K562 (cell line): ENCODE data around the gene FAM199X. TPM values are rescaled to one million over a fixed set of nuclear protein-coding genes. Genes with fewer than 3 reads are reported as not detected.
A peak's percentile ranks its signal among the peaks of the same experiment; 100 is the strongest.

Source experiments
- CBX5 ChIP-seq: IDR thresholded peaks from 2 replicates; pipeline ENCODE4 v1.6.1; 2014; ENCODE audit warnings: low read depth, borderline replicate concordance
- CHD2 ChIP-seq: IDR thresholded peaks from 2 replicates; pipeline ENCODE4 v1.6.1; 2011; ENCODE audit warnings: low read depth, low read length
- CSDE1 ChIP-seq, 2 experiments: fragments of 450-650 bp; IDR thresholded peaks; 2 replicates each; pipeline ENCODE4 v1.6.1; 2016; ENCODE audit warnings: mild to moderate bottlenecking in 1 of 2
- E2F3 ChIP-seq: fragments of 250-450 bp; sonication (Bioruptor Pico); IDR thresholded peaks from 2 replicates; pipeline ENCODE4 v1.4.0; 2020; ENCODE audit warnings: mild to moderate bottlenecking
- ETV1 ChIP-seq: fragments of 450-650 bp; conservative IDR thresholded peaks from 2 replicates; pipeline ENCODE4 v1.6.1; 2016; ENCODE audit warnings: missing genetic modification characterization, control low read depth, low read depth, missing compliant biosample characterization
- HBP1 ChIP-seq: fragments of 450-650 bp; formaldehyde crosslinking; IDR thresholded peaks from 2 replicates; pipeline ENCODE4 v1.4.0; 2022; ENCODE audit warnings: missing genetic modification characterization
- NCOR1 ChIP-seq: fragments of 450-650 bp; IDR thresholded peaks from 2 replicates; pipeline ENCODE4 v1.6.1; 2016; ENCODE audit warnings: mild to moderate bottlenecking, moderate library complexity
- PCBP1 ChIP-seq: fragments of 200-400 bp; formaldehyde crosslinking; IDR thresholded peaks from 2 replicates; pipeline ENCODE4 v1.6.1; 2018; ENCODE audit warnings: mild to moderate bottlenecking, low read depth, low read length; ENCODE audit not compliant: poor library complexity, severe bottlenecking
- POLR2H ChIP-seq: IDR thresholded peaks from 2 replicates; pipeline ENCODE4 v1.6.1; 2016; ENCODE audit warnings: missing genetic modification characterization, low read depth, mild to moderate bottlenecking, control low read depth, missing compliant biosample characterization, moderate library complexity
- SMARCA5 ChIP-seq: fragments of 450-650 bp; IDR thresholded peaks from 2 replicates; pipeline ENCODE4 v1.6.1; 2016
- SNIP1 ChIP-seq: fragments of 450-650 bp; IDR thresholded peaks from 2 replicates; pipeline ENCODE4 v1.7.1; 2017; ENCODE audit warnings: low read depth, mild to moderate bottlenecking
- ZNF12 ChIP-seq: sonication (generic); formaldehyde crosslinking; IDR thresholded peaks from 2 replicates; pipeline ENCODE4 v1.4.0; 2020; ENCODE audit warnings: mild to moderate bottlenecking, missing genetic modification reagents
- polyA plus RNA-seq, 8 experiments: library from polyadenylated mRNA; depleted of rRNA in 4 of 8; stranded (reverse) in 5 of 8; unstranded in 3 of 8; fragments of >200 nt; fragmentation: Nextera tagmentation in 2 of 8; fragmentation: Illumina TruSeq in 1 of 8; extraction: Ambion mirVana in 2 of 8; extraction: Trizol in 1 of 8; gene quantifications; 2 replicates each; pipeline versions ENCODE4 v1.2.1 to v1.2.3, GENCODE V29; 2011 to 2014; ENCODE audit warnings: inconsistent platforms in 1 of 8, missing spikeins in 1 of 8
- total RNA-seq, 7 experiments: library from RNA; depleted of rRNA in 6 of 7; stranded (reverse); fragments of >200 nt in 6 of 7; fragmentation: Illumina TruSeq in 2 of 7; extraction: Trizol in 2 of 7; gene quantifications; 2 replicates each; pipeline versions ENCODE4 v1.2.1 to v1.2.3, GENCODE V29; 2011 to 2021; ENCODE audit warnings: low replicate concordance in 1 of 7
- TF ChIP-seq, protein P1 (sequence below): fragments of 250-450 bp; sonication (Bioruptor Pico); IDR thresholded peaks from 2 replicates; pipeline ENCODE4 v1.5.0; 2022; ENCODE audit warnings: mild to moderate bottlenecking
- TF ChIP-seq, protein P2 (sequence below): fragments of 450-650 bp; IDR thresholded peaks from 2 replicates; pipeline ENCODE4 v1.6.1; 2017; ENCODE audit warnings: mild to moderate bottlenecking, moderate library complexity
- TF ChIP-seq, protein P3 (sequence below), 2 experiments: fragments of 250-450 bp in 1 of 2; fragments of 450-650 bp in 1 of 2; sonication (Bioruptor Pico) in 1 of 2; IDR thresholded peaks; 2 replicates each; pipeline versions ENCODE4 v1.6.1 to v1.8.0; 2016 to 2021; ENCODE audit warnings: mild to moderate bottlenecking in 2 of 2, moderate library complexity in 2 of 2, missing compliant biosample characterization in 1 of 2, missing genetic modification characterization in 1 of 2
- TF ChIP-seq, protein P4 (sequence below): fragments of 450-650 bp; IDR thresholded peaks from 2 replicates; pipeline ENCODE4 v1.6.1; 2016
- TF ChIP-seq, protein P5 (sequence below): IDR thresholded peaks from 2 replicates; pipeline ENCODE4 v1.6.1; 2011; ENCODE audit warnings: borderline replicate concordance, low read depth, mild to moderate bottlenecking, moderate library complexity, low read length; ENCODE audit not compliant: insufficient read depth, poor library complexity, severe bottlenecking

FAM199X gene
- total and polyA plus RNA-seq, 9 of the 15 experiments (the other 6 are each of a cell fraction or from before 2014, with no cell fraction given): 4.6 to 22.2 (median 13.7) TPM

DNA sequence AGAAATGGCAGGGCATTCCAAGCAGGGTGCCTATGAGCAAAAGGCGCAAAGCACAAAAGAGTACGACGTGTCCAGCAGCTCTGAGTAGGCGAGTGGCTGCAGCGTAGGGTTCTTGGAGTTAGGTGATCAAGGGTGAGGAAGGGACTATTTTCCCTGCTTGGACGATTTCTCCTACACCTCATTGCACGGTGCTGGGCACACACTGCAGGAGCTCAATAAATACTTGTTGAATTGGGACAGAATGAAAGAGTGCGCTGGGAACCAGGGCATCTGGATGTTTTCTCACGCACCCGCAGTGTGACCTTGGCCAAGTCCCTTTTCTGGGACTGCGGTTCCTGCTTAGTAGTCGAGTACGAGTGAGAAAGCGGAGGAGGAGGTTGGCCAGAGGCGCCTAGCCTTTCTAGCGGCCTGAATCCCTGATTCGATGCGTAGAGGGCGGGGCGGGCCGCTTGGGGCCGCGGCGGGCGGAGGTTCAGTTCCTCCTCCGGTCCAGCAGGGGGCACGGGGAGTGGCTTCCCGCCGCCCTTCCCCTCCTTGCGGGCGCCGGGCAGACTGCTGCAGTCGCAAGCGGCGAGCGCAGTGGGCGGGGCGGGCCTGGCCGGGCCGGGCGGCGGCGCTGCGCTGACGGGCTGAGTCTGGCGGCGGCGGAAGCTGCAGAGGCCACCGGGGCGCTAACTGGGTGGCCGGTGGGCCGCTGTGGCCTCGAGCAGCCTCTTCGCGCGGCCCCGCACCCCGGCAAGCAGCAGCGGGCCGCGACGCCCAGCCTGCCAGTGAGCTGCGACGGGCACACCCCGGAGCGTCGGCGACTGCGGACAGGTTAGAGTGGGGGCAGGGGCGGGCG lies at the start of gene FAM199X (continued):
- TF ChIP-seq HBP1 (no peak), ZNF12 (CRISPR knock-in tag) (no peak), E2F3 (CRISPR knock-in tag) (no peak), CBX5 (no peak), SNIP1 (no peak), CSDE1 (IDR thresholded peaks at IDR 0.05) (peak in 1 of 2 experiments; percentile 43; a peak in 1 of 4 replicates), CHD2 (peak; percentile 60), SMARCA5 (no peak), PCBP1 (no peak), POLR2H (tag) (no peak), ETV1 (tag) (no peak; the same call in 1 of the 2 replicates), NCOR1 (peak; percentile 49)
- TF ChIP-seq, protein P1, sequence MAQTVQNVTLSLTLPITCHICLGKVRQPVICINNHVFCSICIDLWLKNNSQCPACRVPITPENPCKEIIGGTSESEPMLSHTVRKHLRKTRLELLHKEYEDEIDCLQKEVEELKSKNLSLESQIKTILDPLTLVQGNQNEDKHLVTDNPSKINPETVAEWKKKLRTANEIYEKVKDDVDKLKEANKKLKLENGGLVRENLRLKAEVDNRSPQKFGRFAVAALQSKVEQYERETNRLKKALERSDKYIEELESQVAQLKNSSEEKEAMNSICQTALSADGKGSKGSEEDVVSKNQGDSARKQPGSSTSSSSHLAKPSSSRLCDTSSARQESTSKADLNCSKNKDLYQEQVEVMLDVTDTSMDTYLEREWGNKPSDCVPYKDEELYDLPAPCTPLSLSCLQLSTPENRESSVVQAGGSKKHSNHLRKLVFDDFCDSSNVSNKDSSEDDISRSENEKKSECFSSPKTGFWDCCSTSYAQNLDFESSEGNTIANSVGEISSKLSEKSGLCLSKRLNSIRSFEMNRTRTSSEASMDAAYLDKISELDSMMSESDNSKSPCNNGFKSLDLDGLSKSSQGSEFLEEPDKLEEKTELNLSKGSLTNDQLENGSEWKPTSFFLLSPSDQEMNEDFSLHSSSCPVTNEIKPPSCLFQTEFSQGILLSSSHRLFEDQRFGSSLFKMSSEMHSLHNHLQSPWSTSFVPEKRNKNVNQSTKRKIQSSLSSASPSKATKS (CRISPR knock-in tag): no peak
- TF ChIP-seq, protein P2, sequence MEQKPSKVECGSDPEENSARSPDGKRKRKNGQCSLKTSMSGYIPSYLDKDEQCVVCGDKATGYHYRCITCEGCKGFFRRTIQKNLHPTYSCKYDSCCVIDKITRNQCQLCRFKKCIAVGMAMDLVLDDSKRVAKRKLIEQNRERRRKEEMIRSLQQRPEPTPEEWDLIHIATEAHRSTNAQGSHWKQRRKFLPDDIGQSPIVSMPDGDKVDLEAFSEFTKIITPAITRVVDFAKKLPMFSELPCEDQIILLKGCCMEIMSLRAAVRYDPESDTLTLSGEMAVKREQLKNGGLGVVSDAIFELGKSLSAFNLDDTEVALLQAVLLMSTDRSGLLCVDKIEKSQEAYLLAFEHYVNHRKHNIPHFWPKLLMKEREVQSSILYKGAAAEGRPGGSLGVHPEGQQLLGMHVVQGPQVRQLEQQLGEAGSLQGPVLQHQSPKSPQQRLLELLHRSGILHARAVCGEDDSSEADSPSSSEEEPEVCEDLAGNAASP: no peak
- TF ChIP-seq, protein P3, sequence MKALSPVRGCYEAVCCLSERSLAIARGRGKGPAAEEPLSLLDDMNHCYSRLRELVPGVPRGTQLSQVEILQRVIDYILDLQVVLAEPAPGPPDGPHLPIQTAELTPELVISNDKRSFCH (CRISPR knock-in tag; IDR thresholded peaks at IDR 0.05): no peak
- TF ChIP-seq, protein P3 (tag; IDR thresholded peaks at IDR 0.05): no peak
- TF ChIP-seq, protein P4, sequence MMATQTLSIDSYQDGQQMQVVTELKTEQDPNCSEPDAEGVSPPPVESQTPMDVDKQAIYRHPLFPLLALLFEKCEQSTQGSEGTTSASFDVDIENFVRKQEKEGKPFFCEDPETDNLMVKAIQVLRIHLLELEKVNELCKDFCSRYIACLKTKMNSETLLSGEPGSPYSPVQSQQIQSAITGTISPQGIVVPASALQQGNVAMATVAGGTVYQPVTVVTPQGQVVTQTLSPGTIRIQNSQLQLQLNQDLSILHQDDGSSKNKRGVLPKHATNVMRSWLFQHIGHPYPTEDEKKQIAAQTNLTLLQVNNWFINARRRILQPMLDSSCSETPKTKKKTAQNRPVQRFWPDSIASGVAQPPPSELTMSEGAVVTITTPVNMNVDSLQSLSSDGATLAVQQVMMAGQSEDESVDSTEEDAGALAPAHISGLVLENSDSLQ: no peak
- TF ChIP-seq, protein P5, sequence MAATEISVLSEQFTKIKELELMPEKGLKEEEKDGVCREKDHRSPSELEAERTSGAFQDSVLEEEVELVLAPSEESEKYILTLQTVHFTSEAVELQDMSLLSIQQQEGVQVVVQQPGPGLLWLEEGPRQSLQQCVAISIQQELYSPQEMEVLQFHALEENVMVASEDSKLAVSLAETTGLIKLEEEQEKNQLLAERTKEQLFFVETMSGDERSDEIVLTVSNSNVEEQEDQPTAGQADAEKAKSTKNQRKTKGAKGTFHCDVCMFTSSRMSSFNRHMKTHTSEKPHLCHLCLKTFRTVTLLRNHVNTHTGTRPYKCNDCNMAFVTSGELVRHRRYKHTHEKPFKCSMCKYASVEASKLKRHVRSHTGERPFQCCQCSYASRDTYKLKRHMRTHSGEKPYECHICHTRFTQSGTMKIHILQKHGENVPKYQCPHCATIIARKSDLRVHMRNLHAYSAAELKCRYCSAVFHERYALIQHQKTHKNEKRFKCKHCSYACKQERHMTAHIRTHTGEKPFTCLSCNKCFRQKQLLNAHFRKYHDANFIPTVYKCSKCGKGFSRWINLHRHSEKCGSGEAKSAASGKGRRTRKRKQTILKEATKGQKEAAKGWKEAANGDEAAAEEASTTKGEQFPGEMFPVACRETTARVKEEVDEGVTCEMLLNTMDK: peak; percentile 92
